Dedifferentiated amniotic fluid mesenchymal stem cell (primary cell): ENCODE measurements around the gene FILIP1L.
"Not testable (repeated sequence)": the region's sequence is repeated elsewhere in the genome, so short reads cannot be mapped to it uniquely, and the experiment has no call there.

ENCODE experiments used
- DNase-seq: peaks from one replicate; pipeline ENCODE4 v3.0.0-alpha.2; 2016; ENCODE audit errors: extremely low spot score

The FILIP1L gene

DNA sequence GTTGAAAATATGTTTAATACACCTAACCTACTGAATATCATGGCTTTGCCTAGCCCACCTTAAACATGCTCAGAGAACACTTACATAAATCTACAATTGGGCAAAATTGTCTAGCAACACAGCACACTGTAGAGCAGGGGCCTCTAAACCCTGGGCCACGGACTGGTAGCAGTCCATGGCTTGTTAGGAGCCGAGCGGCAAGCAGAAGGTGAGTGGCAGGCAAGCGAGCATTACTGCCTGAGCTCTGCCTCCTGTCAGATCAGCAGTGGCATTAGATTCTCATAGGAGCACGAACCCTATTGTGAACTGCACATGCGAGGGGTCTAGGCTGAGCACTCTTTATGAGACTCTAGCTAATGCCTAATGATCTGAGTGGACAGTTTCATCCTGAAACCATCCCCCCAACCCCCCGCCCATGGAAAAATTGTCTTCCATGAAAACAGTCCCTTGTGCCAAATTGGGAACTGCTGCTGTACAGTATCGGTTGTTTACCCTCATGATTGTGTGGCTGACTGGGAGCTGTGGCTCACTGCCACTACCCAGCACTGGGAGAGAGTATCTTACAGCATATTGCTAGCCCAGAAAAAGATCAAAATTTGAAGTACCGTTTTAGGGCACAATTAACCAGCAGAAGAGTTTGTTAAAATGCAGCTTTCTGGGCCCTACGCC is 270.6 kb downstream of the FILIP1L start:
- DNase-seq = no peak

DNA sequence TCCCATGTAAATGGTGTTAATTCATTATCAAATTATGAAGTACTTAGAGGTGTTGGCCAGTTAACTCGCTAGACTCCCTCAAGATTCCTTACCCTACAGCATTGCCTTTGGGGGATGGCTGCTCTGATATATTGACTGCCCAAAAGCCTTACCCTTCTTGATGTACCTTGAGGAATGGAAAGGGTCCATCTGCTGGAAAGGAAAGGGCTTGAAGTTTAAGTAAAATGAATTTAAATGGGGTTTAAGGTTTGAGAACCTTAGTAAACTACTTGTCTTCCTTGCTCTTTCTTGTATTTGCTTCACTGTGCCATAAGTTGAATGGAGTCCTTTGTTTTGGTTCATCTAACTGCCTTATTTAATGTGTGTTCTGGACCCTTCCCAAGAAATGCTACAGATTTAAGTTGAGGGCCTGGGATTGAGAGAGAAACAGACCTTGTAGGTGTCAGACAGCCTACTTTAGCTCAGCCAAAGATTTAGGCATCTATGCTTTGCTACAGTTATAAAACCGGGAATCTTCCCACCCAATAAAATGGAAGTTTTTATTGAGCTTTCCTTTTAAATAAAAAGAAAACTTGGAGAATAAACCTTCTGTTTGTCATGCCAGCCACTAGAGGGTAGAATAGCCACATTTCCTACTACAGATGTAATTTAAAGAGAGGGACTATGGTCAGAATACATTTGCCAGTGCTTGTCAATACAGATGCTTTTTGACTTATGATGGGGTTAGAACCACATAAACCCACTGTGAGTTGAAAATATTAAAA is 271.3 kb downstream of the FILIP1L start:
- peak; percentile 81 for DNase-seq

DNA sequence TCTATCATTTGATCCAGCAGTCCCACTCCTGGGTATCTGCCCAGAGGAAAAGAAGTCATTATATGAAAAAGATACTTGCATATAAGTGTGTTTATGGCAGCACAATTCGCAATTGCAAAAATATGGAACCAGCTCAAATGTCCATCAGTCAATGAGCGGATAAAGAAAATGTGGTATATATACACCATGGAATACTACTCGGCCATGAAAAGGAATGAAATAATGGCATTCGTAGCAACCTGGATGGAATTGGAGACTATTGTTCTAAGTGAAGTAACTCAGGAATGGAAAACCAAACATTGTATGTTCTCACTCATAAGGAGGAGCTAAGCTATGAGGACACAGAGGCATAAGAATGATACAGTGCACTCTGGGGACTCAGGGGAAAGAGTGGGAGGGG is 272.4 kb downstream of the FILIP1L start:
- DNase-seq = not testable (repeated sequence)

DNA sequence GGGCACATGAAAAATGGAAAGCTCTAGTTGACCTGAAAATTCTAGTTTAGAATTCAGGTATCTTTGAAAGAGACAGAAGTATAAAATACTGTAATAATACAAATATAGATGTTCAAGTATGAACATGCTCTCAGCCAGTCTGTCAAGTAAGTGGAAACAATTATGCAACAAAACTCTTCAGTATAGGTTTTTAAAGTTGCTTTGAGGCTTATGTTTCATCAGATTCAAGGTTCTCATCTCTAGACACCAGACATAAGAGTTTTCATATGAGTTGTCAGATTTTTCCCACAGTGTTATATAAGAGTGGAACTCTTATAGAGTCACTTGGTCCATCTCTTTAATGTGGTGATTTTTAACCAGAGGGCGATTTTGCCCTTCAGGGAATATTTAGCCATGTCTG is 274.7 kb downstream of the FILIP1L start:
- no peak for DNase-seq

- DNase-seq = no peak
These were observed 275.5 kb downstream of the FILIP1L start for GRCh38 chr3:99838755-99839154.

GRCh38 chr3:99837715-99838114 is 276.6 kb downstream of the FILIP1L start:
- DNase-seq = no peak

- DNase-seq = no peak
These were observed 277.6 kb downstream of the FILIP1L start for GRCh38 chr3:99836681-99837080.

- no peak for DNase-seq
These were observed 279.9 kb downstream of the FILIP1L start for GRCh38 chr3:99834211-99834957.

- DNase-seq = no peak
These were observed 280.6 kb downstream of the FILIP1L start for GRCh38 chr3:99833617-99834205.

- no peak for DNase-seq
These were observed 284.5 kb downstream of the FILIP1L start for GRCh38 chr3:99829844-99830243.

DNA sequence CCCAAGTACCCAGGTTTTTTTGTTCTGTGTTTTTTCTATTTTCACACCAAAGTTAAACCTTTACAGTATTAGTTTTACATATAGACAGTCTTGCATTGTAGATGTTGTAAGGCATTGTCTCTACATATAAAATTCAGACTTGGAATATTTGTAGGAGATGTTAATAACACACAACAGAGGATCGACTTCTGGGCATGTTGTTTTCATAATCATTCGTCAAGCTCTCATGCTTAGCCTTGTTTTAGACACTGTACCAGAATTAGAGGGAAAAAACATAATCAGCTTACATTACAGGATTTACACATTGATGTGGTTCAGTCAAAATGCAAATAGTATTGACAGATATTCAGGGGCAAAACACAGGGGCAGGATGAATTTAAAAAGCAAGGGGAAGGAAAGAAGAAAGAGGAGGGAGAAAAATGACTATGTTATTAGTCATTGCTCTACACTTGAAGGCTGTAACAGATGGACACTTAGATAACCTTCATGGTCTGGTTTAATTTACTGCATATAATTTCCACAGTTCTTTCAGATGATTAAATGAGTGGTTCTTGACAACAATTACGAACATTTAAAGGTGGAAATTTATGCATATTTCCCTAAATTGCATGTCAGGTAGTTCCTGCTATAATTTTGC is 289.2 kb downstream of the FILIP1L start:
- DNase-seq = no peak

- no peak for DNase-seq
These were observed 290.3 kb downstream of the FILIP1L start for GRCh38 chr3:99823723-99824711.

GRCh38 chr3:99818818-99819217 is 295.5 kb downstream of the FILIP1L start:
- DNase-seq = no peak

GRCh38 chr3:99817437-99818240 is 296.7 kb downstream of the FILIP1L start, which contains the start of gene CMSS1:
Gene CMSS1, plus strand, starts transcription at chr3:99817862.
- peak; percentile 90 for DNase-seq

- DNase-seq = no peak
These were observed 297.3 kb downstream of the FILIP1L start for GRCh38 chr3:99817047-99817436.

- DNase-seq = no peak
These were observed 303.9 kb downstream of the FILIP1L start for GRCh38 chr3:99810403-99810802.

DNA sequence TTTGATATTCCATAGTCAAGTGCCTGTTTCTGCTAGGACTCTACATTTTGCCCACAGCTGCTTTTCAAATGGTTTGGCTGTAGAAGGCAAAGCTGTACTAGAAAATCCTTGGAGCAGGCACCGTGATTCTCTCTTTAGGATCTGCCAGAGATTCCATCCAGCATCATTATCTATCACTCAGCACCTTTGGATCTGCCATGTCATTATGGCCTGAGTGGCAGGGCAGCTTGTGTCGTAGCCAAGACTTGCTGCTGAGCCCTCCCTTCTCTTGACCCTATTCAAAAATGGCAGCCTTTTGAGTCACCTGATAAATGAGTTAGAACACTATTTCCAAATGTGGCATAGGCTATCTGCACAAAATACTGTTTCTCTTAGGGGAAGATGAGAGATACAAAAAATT is 304.7 kb downstream of the FILIP1L start:
- DNase-seq = no peak

GRCh38 chr3:99808163-99808794 is 306.0 kb downstream of the FILIP1L start:
- DNase-seq = peak; percentile 83

- DNase-seq = no peak
These were observed 309.1 kb downstream of the FILIP1L start for GRCh38 chr3:99805160-99805559.
